Nucleus accumbens (tissue), 56 donors: ENCODE measurements around the gene PXK.

Source experiments
- DNase-seq, 56 donors: peaks; one replicate each; lab custom pipeline; 2025; lab: John Stamatoyannopoulos, UW

The PXK gene

GRCh38 chr3:58377750-58378149, 45.1 kb downstream of the PXK start:
- no peak for DNase-seq

GRCh38 chr3:58379351-58380073, 46.8 kb downstream of the PXK start:
- DNase-seq: no peak

GRCh38 chr3:58383476-58383875, 50.8 kb downstream of the PXK start:
- no peak for DNase-seq

- DNase-seq: peak in 3 of 56 donors; percentile 6 to 61 (median 29)
Measured at GRCh38 chr3:58383904-58384303, 51.2 kb downstream of the PXK start.

GRCh38 chr3:58384381-58385090, 51.8 kb downstream of the PXK start:
- DNase-seq: no peak

- DNase-seq: peak in 49 of 56 donors; percentile 11 to 90 (median 72)
Measured at GRCh38 chr3:58386626-58387365, 54.1 kb downstream of the PXK start.

- peak in 2 of 56 donors; percentile 3 to 19 for DNase-seq
Measured at GRCh38 chr3:58387650-58388546, 55.2 kb downstream of the PXK start.

- DNase-seq: peak in 15 of 56 donors; percentile 5 to 38 (median 18)
Measured at GRCh38 chr3:58388550-58389091, 55.9 kb downstream of the PXK start.

GRCh38 chr3:58391156-58391865, 58.6 kb downstream of the PXK start:
- no peak for DNase-seq

GRCh38 chr3:58392181-58392580, 59.5 kb downstream of the PXK start:
- DNase-seq: no peak

- DNase-seq: no peak
Measured at GRCh38 chr3:58394339-58394738, 61.6 kb downstream of the PXK start.

- DNase-seq: no peak
Measured at GRCh38 chr3:58398669-58399333, 66.1 kb downstream of the PXK start.

- no peak for DNase-seq
Measured at GRCh38 chr3:58403513-58404109, 70.9 kb downstream of the PXK start.

- DNase-seq: peak in 1 of 56 donors; percentile 10
Measured at GRCh38 chr3:58404396-58404795, 71.7 kb downstream of the PXK start.

- no peak for DNase-seq
Measured at GRCh38 chr3:58408906-58409305, 76.2 kb downstream of the PXK start.

GRCh38 chr3:58409663-58410062, 77.0 kb downstream of the PXK start:
- DNase-seq: no peak

GRCh38 chr3:58411036-58411435, 78.3 kb downstream of the PXK start:
- no peak for DNase-seq
